GM12801 (cell line): ENCODE measurements around the gene OOEP.

Experiments used
- TF ChIP-seq, protein P1 (sequence below): IDR thresholded peaks from one replicate; pipeline ENCODE4 v1.5.1; 2011; ENCODE audit warnings: control low read depth; ENCODE audit not compliant: insufficient read length; ENCODE audit errors: extremely low read depth

The OOEP gene

DNA sequence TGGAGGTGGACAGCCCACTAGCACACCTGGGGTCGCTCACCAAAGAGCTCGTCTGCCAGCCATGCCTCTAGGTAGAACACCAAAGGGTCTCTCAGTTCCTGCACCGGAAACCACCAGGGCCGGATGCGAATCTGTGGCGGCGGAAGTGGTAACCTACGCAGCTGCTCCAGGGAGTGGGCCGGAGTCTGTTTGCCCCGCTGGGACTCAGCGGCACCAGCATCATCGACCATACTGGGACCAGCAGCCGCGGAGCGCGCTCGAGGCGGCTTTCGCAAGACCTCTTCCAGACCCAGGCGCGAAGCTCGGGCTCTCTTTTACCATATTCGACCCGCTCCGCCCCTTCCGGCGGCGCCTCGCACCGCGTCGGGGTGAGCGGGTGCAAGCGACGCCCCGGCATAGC lies at the start of gene OOEP:
Gene OOEP (minus strand): TSS at position 335 of the 400 bp plus-strand sequence. CDS start 105 bp downstream, at position 230.
- TF ChIP-seq, protein P1, sequence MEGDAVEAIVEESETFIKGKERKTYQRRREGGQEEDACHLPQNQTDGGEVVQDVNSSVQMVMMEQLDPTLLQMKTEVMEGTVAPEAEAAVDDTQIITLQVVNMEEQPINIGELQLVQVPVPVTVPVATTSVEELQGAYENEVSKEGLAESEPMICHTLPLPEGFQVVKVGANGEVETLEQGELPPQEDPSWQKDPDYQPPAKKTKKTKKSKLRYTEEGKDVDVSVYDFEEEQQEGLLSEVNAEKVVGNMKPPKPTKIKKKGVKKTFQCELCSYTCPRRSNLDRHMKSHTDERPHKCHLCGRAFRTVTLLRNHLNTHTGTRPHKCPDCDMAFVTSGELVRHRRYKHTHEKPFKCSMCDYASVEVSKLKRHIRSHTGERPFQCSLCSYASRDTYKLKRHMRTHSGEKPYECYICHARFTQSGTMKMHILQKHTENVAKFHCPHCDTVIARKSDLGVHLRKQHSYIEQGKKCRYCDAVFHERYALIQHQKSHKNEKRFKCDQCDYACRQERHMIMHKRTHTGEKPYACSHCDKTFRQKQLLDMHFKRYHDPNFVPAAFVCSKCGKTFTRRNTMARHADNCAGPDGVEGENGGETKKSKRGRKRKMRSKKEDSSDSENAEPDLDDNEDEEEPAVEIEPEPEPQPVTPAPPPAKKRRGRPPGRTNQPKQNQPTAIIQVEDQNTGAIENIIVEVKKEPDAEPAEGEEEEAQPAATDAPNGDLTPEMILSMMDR = no peak

DNA sequence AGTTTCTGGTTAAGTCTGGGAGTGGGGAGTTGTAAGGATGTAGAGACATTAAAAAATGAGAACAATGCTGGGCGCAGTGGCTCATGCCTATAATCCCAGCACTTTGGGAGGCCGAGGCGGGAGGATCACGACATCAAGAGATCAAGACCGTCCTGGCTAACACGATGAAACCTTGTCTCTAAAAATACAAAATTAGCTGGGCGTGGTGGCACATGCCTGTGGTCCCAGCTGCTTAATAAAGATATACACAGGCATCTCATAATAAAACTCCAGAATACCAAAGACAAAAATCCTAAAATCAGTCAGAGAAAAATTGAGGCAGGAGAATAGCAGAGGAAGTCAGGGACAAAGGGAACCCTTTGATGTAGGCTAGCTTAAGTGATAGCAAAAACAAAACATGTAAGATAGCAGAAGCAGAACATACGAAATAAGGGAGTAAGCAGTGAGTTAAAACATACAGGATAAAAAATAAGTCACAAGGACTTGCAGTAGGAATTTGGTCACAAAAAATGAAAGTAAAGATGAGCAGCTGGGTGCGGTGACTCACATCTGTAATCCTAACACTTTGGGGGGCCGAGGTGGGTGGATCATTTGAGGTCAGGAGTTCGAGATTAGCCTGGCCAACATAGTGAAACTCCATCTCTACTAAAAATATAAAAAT lies 48.5 kb upstream of the OOEP start:
- TF ChIP-seq, protein P1 = no peak

DNA sequence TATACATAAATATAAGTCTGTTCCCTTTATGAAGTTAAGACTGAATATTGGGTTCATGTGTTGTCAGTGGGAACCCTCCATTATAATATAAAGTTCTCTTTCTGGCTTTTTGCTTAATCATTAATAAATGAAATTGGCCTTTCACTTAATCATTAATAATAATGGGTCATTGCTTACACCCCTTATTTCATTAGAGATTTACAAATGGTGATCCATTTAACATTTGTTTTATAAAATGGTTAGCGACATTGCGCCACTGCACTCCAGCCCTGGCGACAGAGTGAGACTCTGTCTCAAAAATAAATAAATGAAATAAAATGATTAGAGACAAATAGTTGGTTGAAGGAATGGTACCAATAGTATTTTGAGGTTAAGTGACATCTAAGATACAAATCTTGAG lies 43.4 kb upstream of the OOEP start:
- TF ChIP-seq, protein P1 = no peak

DNA sequence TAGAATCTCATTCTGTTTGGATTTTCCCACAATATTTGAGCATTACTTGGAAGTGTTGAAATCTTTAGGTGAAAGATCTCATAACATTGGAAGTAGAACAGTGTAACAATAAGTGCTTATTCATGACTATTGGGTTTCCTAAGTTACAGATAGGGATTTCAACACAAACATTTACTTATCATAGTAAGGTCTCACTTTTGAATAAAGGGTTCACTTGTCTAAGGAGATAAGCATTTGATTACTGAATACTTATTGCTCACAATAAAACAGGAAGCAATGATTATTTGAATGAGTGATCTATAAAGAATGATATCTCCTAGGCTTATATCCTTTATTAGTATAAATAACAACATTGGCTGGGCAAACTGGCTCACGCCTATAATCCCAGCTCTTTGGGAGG lies 39.7 kb upstream of the OOEP start:
- TF ChIP-seq, protein P1 = no peak

DNA sequence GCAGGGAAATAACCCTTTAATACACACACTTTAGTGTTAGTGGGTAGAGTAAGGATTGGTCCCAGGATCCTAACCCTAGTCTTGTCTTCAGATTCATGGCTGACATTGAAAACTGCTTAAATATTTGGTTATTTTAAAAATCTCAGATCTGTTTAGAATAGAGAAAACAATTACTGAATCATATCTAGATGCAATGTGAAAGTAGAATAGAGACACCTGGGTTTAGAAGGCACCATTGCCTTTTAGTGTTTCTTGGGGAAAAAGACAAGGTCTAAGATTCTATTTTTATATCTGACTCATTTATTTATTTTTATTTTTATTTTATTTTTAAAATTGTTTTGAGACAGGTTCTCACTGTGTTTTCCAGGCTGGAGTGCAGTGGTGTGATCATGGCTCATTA lies 31.0 kb upstream of the OOEP start:
- TF ChIP-seq, protein P1 = no peak

DNA sequence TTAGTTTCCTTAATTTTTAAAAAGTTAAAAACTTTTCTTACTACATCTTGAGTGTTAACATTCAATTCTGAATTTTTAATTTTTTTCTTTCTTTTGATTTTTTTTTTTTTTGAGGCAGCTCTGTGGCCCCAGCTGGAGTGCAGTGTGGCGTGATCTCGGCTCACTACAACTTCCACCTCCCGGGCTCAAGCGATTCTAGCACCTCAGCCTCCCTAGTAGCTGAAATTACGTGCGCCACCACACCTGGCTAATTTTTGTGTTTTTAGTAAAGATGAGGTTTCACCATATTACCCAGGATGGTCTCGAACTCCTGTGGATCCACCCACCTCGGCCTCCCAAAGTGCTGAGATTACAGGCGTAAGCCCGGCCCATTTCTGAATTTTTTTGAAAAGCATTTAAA lies 26.2 kb upstream of the OOEP start:
- TF ChIP-seq, protein P1 = no peak

GRCh38 chr6:73394577-73395354 lies 25.1 kb upstream of the OOEP start, which contains the start of gene DDX43:
TSS of gene DDX43 (plus strand) at chr6:73394828. CDS start at chr6:73394906, 78 bp downstream.
- TF ChIP-seq, protein P1 = no peak
